HG02973 (cell line): ENCODE data around the gene DNAJB13.

ENCODE experiments used
- ATAC-seq: cut with Tn5 transposase; IDR thresholded peaks from one replicate; pipeline ENCODE4 v1.9.1; 2021; ENCODE audit warnings: moderate library complexity; ENCODE audit not compliant: unreplicated experiment

Gene DNAJB13

GRCh38 chr11:73998846-73999575 is 48.2 kb downstream of the DNAJB13 start:
- no peak for ATAC-seq

- no peak for ATAC-seq
Measured at GRCh38 chr11:73999581-74000306, 48.9 kb downstream of the DNAJB13 start.

GRCh38 chr11:74000307-74001133 is 49.7 kb downstream of the DNAJB13 start:
- no peak for ATAC-seq

GRCh38 chr11:74001822-74002286 is 51.0 kb downstream of the DNAJB13 start:
- no peak for ATAC-seq

GRCh38 chr11:74002832-74003231 is 52.0 kb downstream of the DNAJB13 start:
- ATAC-seq = no peak

- no peak for ATAC-seq
Measured at GRCh38 chr11:74004046-74004695, 53.3 kb downstream of the DNAJB13 start.

- no peak for ATAC-seq
Measured at GRCh38 chr11:74004759-74005615, 54.2 kb downstream of the DNAJB13 start.

- ATAC-seq = no peak
Measured at GRCh38 chr11:74005721-74006517, 55.1 kb downstream of the DNAJB13 start.

- no peak for ATAC-seq
Measured at GRCh38 chr11:74006743-74007304, 56.0 kb downstream of the DNAJB13 start.

GRCh38 chr11:74007691-74008372 is 57.0 kb downstream of the DNAJB13 start:
- no peak for ATAC-seq

GRCh38 chr11:74008373-74009229 is 57.8 kb downstream of the DNAJB13 start, which contains the start of gene UCP3:
TSS of gene UCP3 (minus strand) at chr11:74009085. CDS start at chr11:74007042, 2,043 bp downstream.
- ATAC-seq = no peak

- ATAC-seq = no peak
Measured at GRCh38 chr11:74009230-74009547, 58.4 kb downstream of the DNAJB13 start.

GRCh38 chr11:74009675-74010305 is 59.0 kb downstream of the DNAJB13 start:
- ATAC-seq = no peak

GRCh38 chr11:74010306-74011300 is 59.8 kb downstream of the DNAJB13 start:
- no peak for ATAC-seq

GRCh38 chr11:74011360-74012073 is 60.7 kb downstream of the DNAJB13 start:
- ATAC-seq = peak; percentile 87
